ENCODE measurements around the gene HNRNPA2B1.
"Not testable (repeated sequence)": the region's sequence is repeated elsewhere in the genome, so short reads cannot be mapped to it uniquely, and the experiment has no call there.

The HNRNPA2B1 gene

DNA sequence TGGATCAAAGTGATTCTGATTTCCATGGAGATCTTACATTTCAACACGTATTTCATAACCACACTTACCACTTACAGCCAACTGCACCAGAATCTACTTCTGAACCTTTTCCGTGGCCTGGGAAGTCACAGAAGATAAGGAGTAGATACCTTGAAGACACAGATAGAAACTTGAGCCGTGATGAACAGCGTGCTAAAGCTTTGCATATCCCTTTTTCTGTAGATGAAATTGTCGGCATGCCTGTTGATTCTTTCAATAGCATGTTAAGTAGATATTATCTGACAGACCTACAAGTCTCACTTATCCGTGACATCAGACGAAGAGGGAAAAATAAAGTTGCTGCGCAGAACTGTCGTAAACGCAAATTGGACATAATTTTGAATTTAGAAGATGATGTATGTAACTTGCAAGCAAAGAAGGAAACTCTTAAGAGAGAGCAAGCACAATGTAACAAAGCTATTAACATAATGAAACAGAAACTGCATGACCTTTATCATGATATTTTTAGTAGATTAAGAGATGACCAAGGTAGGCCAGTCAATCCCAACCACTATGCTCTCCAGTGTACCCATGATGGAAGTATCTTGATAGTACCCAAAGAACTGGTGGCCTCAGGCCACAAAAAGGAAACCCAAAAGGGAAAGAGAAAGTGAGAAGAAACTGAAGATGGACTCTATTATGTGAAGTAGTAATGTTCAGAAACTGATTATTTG is 15.3 kb downstream of the HNRNPA2B1 start:
- no peak for DNase-seq
- H3K27me3 ChIP-seq (ENCODE audit: control insufficient read depth in 1 of 2, insufficient read depth in 1 of 2, low read length in 2 of 2): no peaks in the 10 kb centered on the region
- H3K4me3 ChIP-seq (ENCODE audit: insufficient read depth in 1 of 2, low read depth in 1 of 2, low read length in 2 of 2): no peak overlapping the region
- 94% methylated on average over 10 of the region's 10 CpGs for WGBS
- no peaks in the 10 kb centered on the region for H3K9me3 ChIP-seq (ENCODE audit: control insufficient read depth, low read length)
- H2BK5ac ChIP-seq (ENCODE audit: low read depth, low read length, poor library complexity, severe bottlenecking): no peak overlapping the region
- peaks cover 6% of the 10 kb centered on the region for H3K4me1 ChIP-seq (ENCODE audit: control insufficient read depth, insufficient read depth, low read depth, low read length)
- no peak overlapping the region for H2AFZ ChIP-seq (ENCODE audit: low read depth, low read length)
- no peak overlapping the region for H2BK12ac ChIP-seq (ENCODE audit: low read length in 2 of 2)
- no peak overlapping the region for H4K8ac ChIP-seq (ENCODE audit: low read length)
- no peak overlapping the region for H3K4ac ChIP-seq (ENCODE audit: low read depth in 1 of 2, low read length in 2 of 2)
- H3K36me3 ChIP-seq (ENCODE audit: control insufficient read depth in 1 of 2, insufficient read depth in 2 of 2, low read depth in 1 of 2, low read length in 2 of 2): peaks cover 7 to 49% of the 10 kb centered on the region in 2 experiments
- H3K14ac ChIP-seq (ENCODE audit: low read length in 2 of 2): no peak overlapping the region
- no peak overlapping the region for H3K9ac ChIP-seq (ENCODE audit: low read length)
- peaks cover 1% of the 10 kb centered on the region for H3K79me1 ChIP-seq (replicated peaks; ENCODE audit: low read length, poor library complexity, severe bottlenecking)
- no peak overlapping the region for H3K18ac ChIP-seq (ENCODE audit: low read depth in 1 of 2, low read length in 2 of 2)
- no peak overlapping the region for H2BK15ac ChIP-seq (ENCODE audit: low read depth, poor library complexity, severe bottlenecking)
- H2BK120ac ChIP-seq (ENCODE audit: low read depth, low read length): no peak overlapping the region
- H3K4me2 ChIP-seq (ENCODE audit: low read length, poor library complexity, severe bottlenecking): no peak overlapping the region
- no peak overlapping the region for H4K91ac ChIP-seq (ENCODE audit: low read length)
- no peak overlapping the region for H3K27ac ChIP-seq (ENCODE audit: low read length, poor library complexity, severe bottlenecking)
- no peak overlapping the region for H3K23ac ChIP-seq (ENCODE audit: low read length in 2 of 2)
- H2AK5ac ChIP-seq (ENCODE audit: low read length, severe bottlenecking): no peak overlapping the region

DNA sequence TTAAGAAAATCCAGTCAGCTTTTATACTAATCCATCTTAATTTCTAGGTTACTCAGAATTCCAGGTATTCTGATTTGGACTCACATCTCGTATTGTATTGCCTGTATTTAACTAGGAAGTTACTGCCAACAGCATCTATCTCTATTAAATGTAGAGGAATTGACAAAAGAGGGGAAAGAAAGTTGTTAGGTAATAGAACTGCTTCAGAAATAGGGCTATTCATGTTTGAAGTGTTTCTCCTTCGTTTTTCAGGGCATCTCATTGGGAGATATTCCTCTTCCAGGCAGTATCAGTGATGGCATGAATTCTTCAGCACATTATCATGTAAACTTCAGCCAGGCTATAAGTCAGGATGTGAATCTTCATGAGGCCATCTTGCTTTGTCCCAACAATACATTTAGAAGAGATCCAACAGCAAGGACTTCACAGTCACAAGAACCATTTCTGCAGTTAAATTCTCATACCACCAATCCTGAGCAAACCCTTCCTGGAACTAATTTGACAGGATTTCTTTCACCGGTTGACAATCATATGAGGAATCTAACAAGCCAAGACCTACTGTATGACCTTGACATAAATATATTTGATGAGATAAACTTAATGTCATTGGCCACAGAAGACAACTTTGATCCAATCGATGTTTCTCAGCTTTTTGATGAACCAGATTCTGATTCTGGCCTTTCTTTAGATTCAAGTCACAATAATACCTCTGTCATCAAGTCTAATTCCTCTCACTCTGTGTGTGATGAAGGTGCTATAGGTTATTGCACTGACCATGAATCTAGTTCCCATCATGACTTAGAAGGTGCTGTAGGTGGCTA is 16.1 kb downstream of the HNRNPA2B1 start:
- 50% methylated on average over 1 of the region's 4 CpGs for WGBS
- H3K9me3 ChIP-seq (ENCODE audit: control insufficient read depth, low read length); H3K14ac ChIP-seq (ENCODE audit: low read length in 2 of 2); H2AFZ ChIP-seq (ENCODE audit: low read depth, low read length); H3K79me1 ChIP-seq (replicated peaks; ENCODE audit: low read length, poor library complexity, severe bottlenecking); H3K27me3 ChIP-seq (ENCODE audit: control insufficient read depth in 1 of 2, insufficient read depth in 1 of 2, low read length in 2 of 2); H3K23ac ChIP-seq (ENCODE audit: low read length in 2 of 2); H2BK120ac ChIP-seq (ENCODE audit: low read depth, low read length); H3K4me2 ChIP-seq (ENCODE audit: low read length, poor library complexity, severe bottlenecking); H3K4ac ChIP-seq (ENCODE audit: low read depth in 1 of 2, low read length in 2 of 2); DNase-seq; H3K18ac ChIP-seq (ENCODE audit: low read depth in 1 of 2, low read length in 2 of 2); H2BK15ac ChIP-seq (ENCODE audit: low read depth, poor library complexity, severe bottlenecking); H3K4me1 ChIP-seq (ENCODE audit: control insufficient read depth, insufficient read depth, low read depth, low read length); H2BK12ac ChIP-seq (ENCODE audit: low read length in 2 of 2); H2BK5ac ChIP-seq (ENCODE audit: low read depth, low read length, poor library complexity, severe bottlenecking); H4K91ac ChIP-seq (ENCODE audit: low read length); H4K8ac ChIP-seq (ENCODE audit: low read length); H2AK5ac ChIP-seq (ENCODE audit: low read length, severe bottlenecking); H3K9ac ChIP-seq (ENCODE audit: low read length); H3K4me3 ChIP-seq (ENCODE audit: insufficient read depth in 1 of 2, low read depth in 1 of 2, low read length in 2 of 2): not testable (repeated sequence)
- peak overlapping the region; percentile 39 for H3K27ac ChIP-seq (ENCODE audit: low read length, poor library complexity, severe bottlenecking)
- H3K36me3 ChIP-seq (ENCODE audit: control insufficient read depth in 1 of 2, insufficient read depth in 2 of 2, low read depth in 1 of 2, low read length in 2 of 2): peaks cover 7 to 41% of the 10 kb centered on the region in 2 experiments

DNA sequence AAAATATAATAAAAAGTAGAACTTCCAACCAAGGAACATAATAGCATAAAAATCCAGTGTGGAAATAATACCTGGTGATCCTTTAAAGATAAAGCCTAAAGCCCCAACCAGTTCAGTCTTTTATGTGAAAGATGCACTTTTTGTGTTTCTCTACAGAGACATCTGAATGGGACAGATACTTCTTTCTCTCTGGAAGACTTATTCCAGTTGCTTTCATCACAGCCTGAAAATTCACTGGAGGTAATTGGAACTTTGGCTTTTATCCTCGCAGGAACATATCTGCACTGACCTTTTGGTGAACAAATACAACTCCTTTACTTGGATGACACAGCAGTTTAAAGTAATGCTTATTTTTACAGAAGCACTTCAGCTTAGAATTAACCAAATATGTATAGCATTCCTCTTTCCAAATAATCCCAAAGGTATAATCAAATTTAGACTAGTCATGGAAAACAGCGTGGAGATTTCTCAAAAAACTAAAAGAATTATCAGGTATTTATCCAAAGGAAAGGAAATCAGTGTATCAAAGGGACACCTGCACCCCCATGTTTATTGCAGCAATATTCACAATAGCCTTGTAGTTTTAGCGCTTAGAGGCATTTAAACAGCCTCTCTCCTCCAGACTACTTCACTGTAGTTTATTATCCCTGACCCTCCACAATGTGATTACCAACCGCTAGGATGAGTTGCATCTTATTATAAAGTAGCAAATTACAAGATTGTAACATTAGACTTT is 16.8 kb downstream of the HNRNPA2B1 start:
- Histone ChIP-seq H2BK15ac (ENCODE audit: low read depth, poor library complexity, severe bottlenecking) (no peak overlapping the region), H3K4ac (ENCODE audit: low read depth in 1 of 2, low read length in 2 of 2) (no peak overlapping the region), H3K36me3 (ENCODE audit: control insufficient read depth in 1 of 2, insufficient read depth in 2 of 2, low read depth in 1 of 2, low read length in 2 of 2) (peaks cover 8 to 34% of the 10 kb centered on the region in 2 experiments), H4K91ac (ENCODE audit: low read length) (no peak overlapping the region), H3K18ac (ENCODE audit: low read depth in 1 of 2, low read length in 2 of 2) (no peak overlapping the region), H3K27me3 (ENCODE audit: control insufficient read depth in 1 of 2, insufficient read depth in 1 of 2, low read length in 2 of 2) (no peaks in the 10 kb centered on the region), H3K79me1 (replicated peaks; ENCODE audit: low read length, poor library complexity, severe bottlenecking) (peaks cover 1% of the 10 kb centered on the region), H3K23ac (ENCODE audit: low read length in 2 of 2) (no peak overlapping the region), H3K14ac (ENCODE audit: low read length in 2 of 2) (no peak overlapping the region), H3K4me2 (ENCODE audit: low read length, poor library complexity, severe bottlenecking) (no peak overlapping the region), H2BK5ac (ENCODE audit: low read depth, low read length, poor library complexity, severe bottlenecking) (no peak overlapping the region), H2AK5ac (ENCODE audit: low read length, severe bottlenecking) (no peak overlapping the region), H2BK120ac (ENCODE audit: low read depth, low read length) (no peak overlapping the region), H4K8ac (ENCODE audit: low read length) (no peak overlapping the region), H3K9ac (ENCODE audit: low read length) (no peak overlapping the region), H3K4me3 (ENCODE audit: insufficient read depth in 1 of 2, low read depth in 1 of 2, low read length in 2 of 2) (no peak overlapping the region), H3K9me3 (ENCODE audit: control insufficient read depth, low read length) (no peaks in the 10 kb centered on the region), H2AFZ (ENCODE audit: low read depth, low read length) (no peak overlapping the region), H3K27ac (ENCODE audit: low read length, poor library complexity, severe bottlenecking) (peak overlapping the region; percentile 50), H3K4me1 (ENCODE audit: control insufficient read depth, insufficient read depth, low read depth, low read length) (peaks cover 7% of the 10 kb centered on the region), H2BK12ac (ENCODE audit: low read length in 2 of 2) (no peak overlapping the region)
- DNase-seq: no peak
- WGBS: 91% methylated on average over 2 of the region's 4 CpGs

DNA sequence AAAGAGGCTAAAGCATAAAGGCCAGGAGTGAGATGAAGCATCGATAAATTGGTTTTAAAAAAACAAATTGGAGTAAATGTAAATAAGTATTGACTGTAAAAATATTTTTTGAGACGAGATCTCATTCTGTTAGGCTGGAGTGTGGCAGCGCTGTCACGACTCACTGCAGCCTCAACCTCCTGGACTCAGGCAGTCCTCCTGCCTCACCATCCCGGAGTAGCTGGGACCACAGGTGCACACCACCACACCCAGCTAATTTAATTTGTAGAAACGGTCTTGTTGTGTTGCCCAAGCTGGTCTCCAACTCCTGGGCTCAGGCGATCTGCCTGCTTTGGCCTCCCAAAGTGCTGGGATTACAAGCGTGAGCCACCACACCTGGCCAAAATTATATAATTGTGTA is 17.8 kb downstream of the HNRNPA2B1 start:
- Histone ChIP-seq H2BK12ac (ENCODE audit: low read length in 2 of 2) (no peak overlapping the region), H2BK5ac (ENCODE audit: low read depth, low read length, poor library complexity, severe bottlenecking) (no peak overlapping the region), H3K23ac (ENCODE audit: low read length in 2 of 2) (no peak overlapping the region), H2BK120ac (ENCODE audit: low read depth, low read length) (no peak overlapping the region), H4K91ac (ENCODE audit: low read length) (no peak overlapping the region), H3K4me2 (ENCODE audit: low read length, poor library complexity, severe bottlenecking) (no peak overlapping the region), H3K9ac (ENCODE audit: low read length) (no peak overlapping the region), H3K36me3 (ENCODE audit: control insufficient read depth in 1 of 2, insufficient read depth in 2 of 2, low read depth in 1 of 2, low read length in 2 of 2) (peaks cover 10 to 24% of the 10 kb centered on the region in 2 experiments), H3K9me3 (ENCODE audit: control insufficient read depth, low read length) (no peaks in the 10 kb centered on the region), H3K27me3 (ENCODE audit: control insufficient read depth in 1 of 2, insufficient read depth in 1 of 2, low read length in 2 of 2) (no peaks in the 10 kb centered on the region), H3K18ac (ENCODE audit: low read depth in 1 of 2, low read length in 2 of 2) (no peak overlapping the region), H4K8ac (ENCODE audit: low read length) (peak overlapping the region; percentile 22), H3K4me1 (ENCODE audit: control insufficient read depth, insufficient read depth, low read depth, low read length) (peaks cover 7% of the 10 kb centered on the region), H3K14ac (ENCODE audit: low read length in 2 of 2) (no peak overlapping the region), H3K27ac (ENCODE audit: low read length, poor library complexity, severe bottlenecking) (peak overlapping the region; percentile 55), H2AFZ (ENCODE audit: low read depth, low read length) (no peak overlapping the region), H3K4ac (ENCODE audit: low read depth in 1 of 2, low read length in 2 of 2) (no peak overlapping the region), H2BK15ac (ENCODE audit: low read depth, poor library complexity, severe bottlenecking) (no peak overlapping the region), H2AK5ac (ENCODE audit: low read length, severe bottlenecking) (no peak overlapping the region), H3K4me3 (ENCODE audit: insufficient read depth in 1 of 2, low read depth in 1 of 2, low read length in 2 of 2) (no peak overlapping the region), H3K79me1 (replicated peaks; ENCODE audit: low read length, poor library complexity, severe bottlenecking) (peaks cover 1% of the 10 kb centered on the region)
- WGBS: 89% methylated on average over 8 of the region's 8 CpGs
- DNase-seq: no peak

All from mesenchymal stem cell (in vitro differentiated cells and primary cell).